ENCODE measurements around the gene CACNA1C. TPM values are rescaled to one million over a fixed set of nuclear protein-coding genes. Genes with fewer than 3 reads are reported as not detected.
A peak's percentile ranks its signal among the peaks of the same experiment; 100 is the strongest.

Gene CACNA1C
- total and polyA plus RNA-seq, 2 of the 4 experiments (the other 2 are of a cell fraction) = 1.6 to 2.6 TPM

- H2BK15ac ChIP-seq (ENCODE audit: low read depth, low read length) = 0 out of 3 replicates have a peak overlapping the region, but pooled peaks have one; percentile 8
- no peak overlapping the region for H4K5ac ChIP-seq (ENCODE audit: low read depth, low read length)
- H2BK120ac ChIP-seq (ENCODE audit: low read depth, low read length) = no peak overlapping the region
- WGBS, 2 experiments (ENCODE audit: extremely low coverage in 2 of 2, insufficient read length in 1 of 2) = 40% methylated on average over 1 of the region's 8 CpGs; no CpG with 5 or more reads in 1 of the 2 experiments
- ATAC-seq (ENCODE audit: low read depth) (no peak), DNase-seq (no peak)
- no peak for TF ChIP-seq CEBPB (IDR thresholded peaks at IDR 0.05; ENCODE audit: low read depth, low read length)
- TF ChIP-seq MAZ (IDR thresholded peaks at IDR 0.05; ENCODE audit: borderline replicate concordance, low read depth, low read length) = no peak
- TF ChIP-seq RFX5 (IDR thresholded peaks at IDR 0.05; ENCODE audit: low read depth, low read length) = no peak
- no peak for TF ChIP-seq ELK1 (IDR thresholded peaks at IDR 0.05; ENCODE audit: borderline replicate concordance, low read depth, low read length)
- TF ChIP-seq RCOR1 (IDR thresholded peaks at IDR 0.05; ENCODE audit: insufficient replicate concordance, low read length) = no peak
- no peak for TF ChIP-seq MAFK (IDR thresholded peaks at IDR 0.05; ENCODE audit: low read depth, low read length)
- no peak for TF ChIP-seq FOS (IDR thresholded peaks at IDR 0.05; ENCODE audit: low read depth, low read length)
- TF ChIP-seq BHLHE40 (IDR thresholded peaks at IDR 0.05; ENCODE audit: low read depth, low read length) = no peak
- no peak for TF ChIP-seq USF2 (IDR thresholded peaks at IDR 0.05; ENCODE audit: low read depth, low read length)
- no peak for TF ChIP-seq SMC3 (IDR thresholded peaks at IDR 0.05; ENCODE audit: low read depth, low read length)
- TF ChIP-seq MXI1 (IDR thresholded peaks at IDR 0.05; ENCODE audit: borderline replicate concordance, low read depth, low read length) = no peak
- TF ChIP-seq, protein P1, sequence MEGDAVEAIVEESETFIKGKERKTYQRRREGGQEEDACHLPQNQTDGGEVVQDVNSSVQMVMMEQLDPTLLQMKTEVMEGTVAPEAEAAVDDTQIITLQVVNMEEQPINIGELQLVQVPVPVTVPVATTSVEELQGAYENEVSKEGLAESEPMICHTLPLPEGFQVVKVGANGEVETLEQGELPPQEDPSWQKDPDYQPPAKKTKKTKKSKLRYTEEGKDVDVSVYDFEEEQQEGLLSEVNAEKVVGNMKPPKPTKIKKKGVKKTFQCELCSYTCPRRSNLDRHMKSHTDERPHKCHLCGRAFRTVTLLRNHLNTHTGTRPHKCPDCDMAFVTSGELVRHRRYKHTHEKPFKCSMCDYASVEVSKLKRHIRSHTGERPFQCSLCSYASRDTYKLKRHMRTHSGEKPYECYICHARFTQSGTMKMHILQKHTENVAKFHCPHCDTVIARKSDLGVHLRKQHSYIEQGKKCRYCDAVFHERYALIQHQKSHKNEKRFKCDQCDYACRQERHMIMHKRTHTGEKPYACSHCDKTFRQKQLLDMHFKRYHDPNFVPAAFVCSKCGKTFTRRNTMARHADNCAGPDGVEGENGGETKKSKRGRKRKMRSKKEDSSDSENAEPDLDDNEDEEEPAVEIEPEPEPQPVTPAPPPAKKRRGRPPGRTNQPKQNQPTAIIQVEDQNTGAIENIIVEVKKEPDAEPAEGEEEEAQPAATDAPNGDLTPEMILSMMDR (conservative IDR thresholded peaks at IDR 0.05; ENCODE audit: low read depth, low read length) = no peak
- no peak for TF ChIP-seq NFE2L2 (IDR thresholded peaks at IDR 0.05; ENCODE audit: low read depth, low read length)
- no peak for TF ChIP-seq POLR2A (IDR thresholded peaks at IDR 0.05; ENCODE audit: low read depth, low read length)
- TF ChIP-seq RAD21 (IDR thresholded peaks at IDR 0.05; ENCODE audit: low read length) = no peak
- TF ChIP-seq CHD1 (IDR thresholded peaks at IDR 0.05; ENCODE audit: low read depth, low read length) = no peak
- H3K18ac ChIP-seq (ENCODE audit: low read depth, low read length) = 0 out of 2 replicates have a peak overlapping the region, but pooled peaks have one; percentile 29
- no peak overlapping the region for H3K9ac ChIP-seq (ENCODE audit: low read depth, low read length)
- H3K27me3 ChIP-seq (ENCODE audit: control insufficient read depth, insufficient read depth, low read length) = no peaks in the 10 kb centered on the region
- no peak overlapping the region for H4K91ac ChIP-seq (ENCODE audit: insufficient read depth, low read depth, low read length)
- no peak overlapping the region for H2AK9ac ChIP-seq (replicated peaks; ENCODE audit: low read depth, low read length, poor library complexity)
- no peak overlapping the region for H3K4me3 ChIP-seq (ENCODE audit: insufficient read depth, low read depth, low read length)
- H3K27ac ChIP-seq (ENCODE audit: insufficient read depth, low read length) = no peak overlapping the region
- dilution Hi-C loops (cut with HindIII; ENCODE audit: low sequenced_read_pairs, unreplicated experiment) = no loop called here
- CTCF ChIA-PET = interaction anchor here (0.7 kb wide), 1 partner anchor 94 kb away, joined by 3 read pairs; no protein-coding TSS in a partner anchor
- no peak overlapping the region for H4K8ac ChIP-seq (ENCODE audit: low read depth in 2 of 2, low read length in 2 of 2)
- H2AK5ac ChIP-seq (ENCODE audit: low read depth, low read length) = no peak overlapping the region
- no peak overlapping the region for H2BK5ac ChIP-seq (ENCODE audit: low read depth, low read length, poor library complexity, severe bottlenecking)
- in situ Hi-C loops (cut with MboI; ENCODE audit: low sequenced_read_pairs) = no loop called here
- POLR2A ChIA-PET (ENCODE audit: unreplicated experiment) = no interaction called here
- no peak overlapping the region for H3K4me2 ChIP-seq (ENCODE audit: low read depth, low read length)
- no peaks in the 10 kb centered on the region for H3K36me3 ChIP-seq (ENCODE audit: control insufficient read depth, insufficient read depth, low read length)
- H2BK20ac ChIP-seq (ENCODE audit: low read depth, low read length) = no peak overlapping the region
- no peak overlapping the region for H3K23ac ChIP-seq (ENCODE audit: low read depth, low read length)
- no peaks in the 10 kb centered on the region; the same call in 1 of the 2 replicates for H3K9me1 ChIP-seq (ENCODE audit: insufficient read depth, low read length)
- no peak overlapping the region for H3K56ac ChIP-seq (ENCODE audit: extremely low read depth, insufficient read depth, low read length)
- intact Hi-C loops (cut with micrococcal nuclease) = no loop called here
- H3K79me1 ChIP-seq (ENCODE audit: low read depth in 1 of 2, low read length in 2 of 2) = no peaks in the 10 kb centered on the region
- H3K9me3 ChIP-seq (ENCODE audit: control insufficient read depth, insufficient read depth, low read length) = no peaks in the 10 kb centered on the region
- BruUV-seq (replicated peaks) = no TSS peak
- peak overlapping the region; percentile 40; the same call in 1 of the 2 replicates for H3K4ac ChIP-seq (ENCODE audit: low read depth, low read length)
- H4K20me1 ChIP-seq (ENCODE audit: insufficient read depth, low read length) = no peaks in the 10 kb centered on the region
- peaks cover 10% of the 10 kb centered on the region for H3K4me1 ChIP-seq (ENCODE audit: control insufficient read depth, insufficient read depth, low read length)
- H2AFZ ChIP-seq (replicated peaks; ENCODE audit: low read length, poor library complexity) = no peak overlapping the region
- no peak overlapping the region for H3K14ac ChIP-seq (replicated peaks; ENCODE audit: low read depth, low read length)
These were observed 173.9 kb downstream of the CACNA1C start for GRCh38 chr12:2226641-2227040.

All from IMR-90 (cell line).